Measurements from ENCODE around the gene AGXT2.

The AGXT2 gene

DNA sequence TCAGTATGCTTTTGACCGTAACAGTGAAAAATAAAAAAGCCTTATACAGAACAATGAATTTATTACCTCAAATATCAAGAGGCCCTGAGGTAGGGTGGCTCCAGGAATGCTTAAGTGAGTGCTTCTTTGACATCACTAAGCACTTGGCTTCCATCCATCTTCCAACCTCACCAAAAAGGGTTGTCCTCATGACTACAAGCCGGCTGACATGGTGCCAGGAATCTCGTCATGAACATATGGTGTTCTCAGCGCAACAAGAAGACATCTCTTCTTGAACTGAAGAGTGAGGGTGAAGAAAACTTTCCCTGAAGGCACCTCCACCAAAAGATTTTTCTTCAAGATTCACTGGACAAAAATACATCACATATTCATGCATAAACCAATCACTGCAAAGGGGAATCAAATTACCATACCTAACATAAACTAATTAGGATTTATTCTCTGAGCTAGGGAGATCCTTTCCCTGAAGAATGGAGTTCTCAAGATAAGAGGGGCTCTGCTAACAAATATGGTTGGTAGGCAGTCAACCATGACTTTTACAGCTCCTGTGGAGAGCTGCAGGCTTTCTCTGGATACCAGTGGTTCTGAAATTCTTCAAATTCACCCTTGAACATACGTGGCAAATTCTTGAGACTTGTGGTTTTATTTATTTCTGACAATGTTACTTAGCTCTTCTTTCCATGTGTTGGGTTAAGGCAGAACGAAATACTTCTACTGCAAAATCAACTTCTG, 49.5 kb downstream of the AGXT2 start:
- ATAC-seq: no peak
- TF ChIP-seq, protein P1, sequence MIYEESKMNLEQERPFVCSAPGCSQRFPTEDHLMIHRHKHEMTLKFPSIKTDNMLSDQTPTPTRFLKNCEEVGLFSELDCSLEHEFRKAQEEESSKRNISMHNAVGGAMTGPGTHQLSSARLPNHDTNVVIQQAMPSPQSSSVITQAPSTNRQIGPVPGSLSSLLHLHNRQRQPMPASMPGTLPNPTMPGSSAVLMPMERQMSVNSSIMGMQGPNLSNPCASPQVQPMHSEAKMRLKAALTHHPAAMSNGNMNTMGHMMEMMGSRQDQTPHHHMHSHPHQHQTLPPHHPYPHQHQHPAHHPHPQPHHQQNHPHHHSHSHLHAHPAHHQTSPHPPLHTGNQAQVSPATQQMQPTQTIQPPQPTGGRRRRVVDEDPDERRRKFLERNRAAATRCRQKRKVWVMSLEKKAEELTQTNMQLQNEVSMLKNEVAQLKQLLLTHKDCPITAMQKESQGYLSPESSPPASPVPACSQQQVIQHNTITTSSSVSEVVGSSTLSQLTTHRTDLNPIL (CRISPR knock-in tag; IDR thresholded peaks at IDR 0.05; ENCODE audit: low read depth): no peak
- TF ChIP-seq SNAI2 (CRISPR knock-in tag; IDR thresholded peaks at IDR 0.05): no peak
- no peak for TF ChIP-seq ZNF565 (CRISPR knock-in tag; conservative IDR thresholded peaks at IDR 0.05; ENCODE audit: low read depth)
- TF ChIP-seq, protein P2, sequence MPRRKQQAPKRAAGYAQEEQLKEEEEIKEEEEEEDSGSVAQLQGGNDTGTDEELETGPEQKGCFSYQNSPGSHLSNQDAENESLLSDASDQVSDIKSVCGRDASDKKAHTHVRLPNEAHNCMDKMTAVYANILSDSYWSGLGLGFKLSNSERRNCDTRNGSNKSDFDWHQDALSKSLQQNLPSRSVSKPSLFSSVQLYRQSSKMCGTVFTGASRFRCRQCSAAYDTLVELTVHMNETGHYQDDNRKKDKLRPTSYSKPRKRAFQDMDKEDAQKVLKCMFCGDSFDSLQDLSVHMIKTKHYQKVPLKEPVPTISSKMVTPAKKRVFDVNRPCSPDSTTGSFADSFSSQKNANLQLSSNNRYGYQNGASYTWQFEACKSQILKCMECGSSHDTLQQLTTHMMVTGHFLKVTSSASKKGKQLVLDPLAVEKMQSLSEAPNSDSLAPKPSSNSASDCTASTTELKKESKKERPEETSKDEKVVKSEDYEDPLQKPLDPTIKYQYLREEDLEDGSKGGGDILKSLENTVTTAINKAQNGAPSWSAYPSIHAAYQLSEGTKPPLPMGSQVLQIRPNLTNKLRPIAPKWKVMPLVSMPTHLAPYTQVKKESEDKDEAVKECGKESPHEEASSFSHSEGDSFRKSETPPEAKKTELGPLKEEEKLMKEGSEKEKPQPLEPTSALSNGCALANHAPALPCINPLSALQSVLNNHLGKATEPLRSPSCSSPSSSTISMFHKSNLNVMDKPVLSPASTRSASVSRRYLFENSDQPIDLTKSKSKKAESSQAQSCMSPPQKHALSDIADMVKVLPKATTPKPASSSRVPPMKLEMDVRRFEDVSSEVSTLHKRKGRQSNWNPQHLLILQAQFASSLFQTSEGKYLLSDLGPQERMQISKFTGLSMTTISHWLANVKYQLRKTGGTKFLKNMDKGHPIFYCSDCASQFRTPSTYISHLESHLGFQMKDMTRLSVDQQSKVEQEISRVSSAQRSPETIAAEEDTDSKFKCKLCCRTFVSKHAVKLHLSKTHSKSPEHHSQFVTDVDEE (CRISPR knock-in tag; IDR thresholded peaks at IDR 0.05): no peak
- no peak for TF ChIP-seq OSR1 (CRISPR knock-in tag; IDR thresholded peaks at IDR 0.05)
- TF ChIP-seq ESRRG (CRISPR knock-in tag; IDR thresholded peaks at IDR 0.05): no peak
- no peak for TF ChIP-seq ZFP3 (CRISPR knock-in tag; IDR thresholded peaks at IDR 0.05)
- TF ChIP-seq RARB (CRISPR knock-in tag; IDR thresholded peaks at IDR 0.05): no peak
- no peak for TF ChIP-seq TOX (CRISPR knock-in tag; IDR thresholded peaks at IDR 0.05; ENCODE audit: borderline replicate concordance)

DNA sequence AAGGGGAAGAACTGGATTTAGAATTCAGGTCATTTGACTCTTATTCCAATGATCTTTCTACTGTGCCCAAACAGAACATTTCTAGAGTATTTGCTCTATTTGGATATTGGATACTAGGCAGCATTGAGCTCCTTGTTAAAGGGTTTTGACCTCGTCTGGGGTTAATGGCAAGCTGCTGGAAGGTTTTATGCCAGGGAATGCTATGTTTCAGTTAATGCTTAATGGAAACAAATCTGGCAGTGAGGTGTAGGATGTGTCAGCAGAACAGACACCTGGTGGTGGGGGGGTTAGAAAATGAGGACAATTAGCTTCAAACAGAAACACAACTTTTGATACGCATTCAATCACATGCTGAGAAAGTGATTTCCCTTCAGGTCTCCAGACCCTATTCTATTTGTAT, 51.5 kb downstream of the AGXT2 start:
- ATAC-seq: no peak
- TF ChIP-seq, protein P3, sequence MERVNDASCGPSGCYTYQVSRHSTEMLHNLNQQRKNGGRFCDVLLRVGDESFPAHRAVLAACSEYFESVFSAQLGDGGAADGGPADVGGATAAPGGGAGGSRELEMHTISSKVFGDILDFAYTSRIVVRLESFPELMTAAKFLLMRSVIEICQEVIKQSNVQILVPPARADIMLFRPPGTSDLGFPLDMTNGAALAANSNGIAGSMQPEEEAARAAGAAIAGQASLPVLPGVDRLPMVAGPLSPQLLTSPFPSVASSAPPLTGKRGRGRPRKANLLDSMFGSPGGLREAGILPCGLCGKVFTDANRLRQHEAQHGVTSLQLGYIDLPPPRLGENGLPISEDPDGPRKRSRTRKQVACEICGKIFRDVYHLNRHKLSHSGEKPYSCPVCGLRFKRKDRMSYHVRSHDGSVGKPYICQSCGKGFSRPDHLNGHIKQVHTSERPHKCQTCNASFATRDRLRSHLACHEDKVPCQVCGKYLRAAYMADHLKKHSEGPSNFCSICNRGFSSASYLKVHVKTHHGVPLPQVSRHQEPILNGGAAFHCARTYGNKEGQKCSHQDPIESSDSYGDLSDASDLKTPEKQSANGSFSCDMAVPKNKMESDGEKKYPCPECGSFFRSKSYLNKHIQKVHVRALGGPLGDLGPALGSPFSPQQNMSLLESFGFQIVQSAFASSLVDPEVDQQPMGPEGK (CRISPR knock-in tag; IDR thresholded peaks at IDR 0.05; ENCODE audit: borderline replicate concordance): no peak
- no peak for TF ChIP-seq ISL1 (CRISPR knock-in tag; IDR thresholded peaks at IDR 0.05)
- no peak for TF ChIP-seq ESRRG (CRISPR knock-in tag; IDR thresholded peaks at IDR 0.05)
- no peak for TF ChIP-seq ZNF565 (CRISPR knock-in tag; conservative IDR thresholded peaks at IDR 0.05; ENCODE audit: low read depth)
- TF ChIP-seq ARNTL (CRISPR knock-in tag; IDR thresholded peaks at IDR 0.05; ENCODE audit: borderline replicate concordance, low read depth): no peak
- TF ChIP-seq PPARA (CRISPR knock-in tag; IDR thresholded peaks at IDR 0.05; ENCODE audit: borderline replicate concordance): no peak
- TF ChIP-seq ZFP3 (CRISPR knock-in tag; IDR thresholded peaks at IDR 0.05): no peak
- no peak for TF ChIP-seq CSDC2 (CRISPR knock-in tag; IDR thresholded peaks at IDR 0.05)
- TF ChIP-seq ZNF70 (CRISPR knock-in tag; IDR thresholded peaks at IDR 0.05): no peak
- TF ChIP-seq, protein P2 (CRISPR knock-in tag; IDR thresholded peaks at IDR 0.05): no peak
- TF ChIP-seq GLIS3 (CRISPR knock-in tag; IDR thresholded peaks at IDR 0.05): no peak
- TF ChIP-seq, protein P4, sequence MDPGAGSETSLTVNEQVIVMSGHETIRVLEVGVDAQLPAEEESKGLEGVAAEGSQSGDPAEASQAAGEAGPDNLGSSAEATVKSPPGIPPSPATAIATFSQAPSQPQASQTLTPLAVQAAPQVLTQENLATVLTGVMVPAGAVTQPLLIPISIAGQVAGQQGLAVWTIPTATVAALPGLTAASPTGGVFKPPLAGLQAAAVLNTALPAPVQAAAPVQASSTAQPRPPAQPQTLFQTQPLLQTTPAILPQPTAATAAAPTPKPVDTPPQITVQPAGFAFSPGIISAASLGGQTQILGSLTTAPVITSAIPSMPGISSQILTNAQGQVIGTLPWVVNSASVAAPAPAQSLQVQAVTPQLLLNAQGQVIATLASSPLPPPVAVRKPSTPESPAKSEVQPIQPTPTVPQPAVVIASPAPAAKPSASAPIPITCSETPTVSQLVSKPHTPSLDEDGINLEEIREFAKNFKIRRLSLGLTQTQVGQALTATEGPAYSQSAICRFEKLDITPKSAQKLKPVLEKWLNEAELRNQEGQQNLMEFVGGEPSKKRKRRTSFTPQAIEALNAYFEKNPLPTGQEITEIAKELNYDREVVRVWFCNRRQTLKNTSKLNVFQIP (CRISPR knock-in tag; IDR thresholded peaks at IDR 0.05; ENCODE audit: borderline replicate concordance, low read depth): no peak
- TF ChIP-seq SNAI2 (CRISPR knock-in tag; IDR thresholded peaks at IDR 0.05): no peak
- no peak for TF ChIP-seq ZNF8 (CRISPR knock-in tag; IDR thresholded peaks at IDR 0.05)
- TF ChIP-seq OSR1 (CRISPR knock-in tag; IDR thresholded peaks at IDR 0.05): no peak
- no peak for TF ChIP-seq TCF4 (CRISPR knock-in tag; IDR thresholded peaks at IDR 0.05; ENCODE audit: borderline replicate concordance)
- no peak for TF ChIP-seq ZC3H10 (CRISPR knock-in tag; IDR thresholded peaks at IDR 0.05)
- TF ChIP-seq TOX (CRISPR knock-in tag; IDR thresholded peaks at IDR 0.05; ENCODE audit: borderline replicate concordance): no peak
